ENCODE measurements around the gene TAF8.
"Not testable (repeated sequence)": the region's sequence is repeated elsewhere in the genome, so short reads cannot be mapped to it uniquely, and the experiment has no call there.

Gene TAF8, protein sequence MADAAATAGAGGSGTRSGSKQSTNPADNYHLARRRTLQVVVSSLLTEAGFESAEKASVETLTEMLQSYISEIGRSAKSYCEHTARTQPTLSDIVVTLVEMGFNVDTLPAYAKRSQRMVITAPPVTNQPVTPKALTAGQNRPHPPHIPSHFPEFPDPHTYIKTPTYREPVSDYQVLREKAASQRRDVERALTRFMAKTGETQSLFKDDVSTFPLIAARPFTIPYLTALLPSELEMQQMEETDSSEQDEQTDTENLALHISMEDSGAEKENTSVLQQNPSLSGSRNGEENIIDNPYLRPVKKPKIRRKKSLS

DNA sequence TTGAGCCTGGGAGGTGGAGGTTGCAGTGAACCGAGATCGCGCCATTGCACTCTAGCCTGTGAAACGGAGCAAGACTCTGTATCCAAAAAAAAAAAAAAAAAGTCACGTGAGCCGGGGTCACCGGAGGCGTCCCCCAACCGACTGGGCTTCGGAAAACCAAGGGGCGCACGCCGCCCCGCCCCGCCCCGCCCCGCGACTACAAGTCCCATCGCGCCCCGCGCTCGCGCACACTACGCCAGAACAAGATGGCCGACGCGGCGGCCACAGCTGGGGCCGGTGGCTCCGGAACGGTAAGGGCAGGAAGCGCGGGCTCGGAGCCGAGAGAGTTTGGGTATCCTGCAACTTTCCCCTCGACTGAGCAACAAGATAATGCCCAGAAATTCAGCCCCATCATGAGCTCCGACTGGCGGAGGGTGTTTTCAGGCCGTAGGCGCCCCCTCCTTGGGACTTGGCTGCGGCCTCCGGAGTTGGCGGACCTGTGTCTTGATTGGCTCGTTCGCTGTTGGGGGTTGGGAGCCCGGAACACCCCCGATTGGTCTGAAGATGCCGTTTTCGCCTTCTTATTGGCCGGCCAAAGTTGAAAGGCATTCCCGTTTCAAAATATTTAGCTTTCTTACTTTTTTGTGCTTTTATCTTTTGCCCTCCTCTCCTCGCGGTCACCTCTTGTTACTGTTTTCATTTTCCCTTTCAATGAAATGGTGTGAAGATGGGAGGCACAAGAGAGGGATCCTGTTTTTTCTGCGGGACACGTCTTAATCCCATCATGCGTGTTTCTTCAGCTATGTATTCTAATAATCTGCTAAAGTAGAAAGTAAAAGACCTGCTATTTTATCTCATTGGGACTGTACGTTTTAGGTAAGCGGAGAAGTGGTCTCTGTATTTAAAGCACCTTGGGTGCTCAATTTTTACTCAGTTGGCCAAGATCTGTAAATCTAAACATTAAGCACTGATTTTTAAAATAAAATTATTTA, at the start of gene TAF8:
TAF8 (plus strand) TSS at position 228 of the 971 bp plus-strand sequence; CDS start at position 246, 18 bp downstream.
- Mint-ChIP-seq H3K4me3 (peak within 1 kb of the TSS; percentile 97), H3K27ac (peak within 1 kb of the TSS; percentile 98), H3K27me3 (no peaks in the 10 kb centered on the region), H3K36me3 (peaks cover 50% of the 10 kb centered on the region), H3K4me1 (peaks cover 76% of the 10 kb centered on the region), H3K9me3 (no peaks in the 10 kb centered on the region)
- CTCF ChIA-PET: interaction anchor here (1.0 to 4.5 kb wide), 8 partner anchors 9 to 367 kb away, joined by 3 to 21 read pairs (median 5); partner anchors contain the start of genes BYSL, MED20 and TOMM6
- peak; percentile 95 for DNase-seq

DNA sequence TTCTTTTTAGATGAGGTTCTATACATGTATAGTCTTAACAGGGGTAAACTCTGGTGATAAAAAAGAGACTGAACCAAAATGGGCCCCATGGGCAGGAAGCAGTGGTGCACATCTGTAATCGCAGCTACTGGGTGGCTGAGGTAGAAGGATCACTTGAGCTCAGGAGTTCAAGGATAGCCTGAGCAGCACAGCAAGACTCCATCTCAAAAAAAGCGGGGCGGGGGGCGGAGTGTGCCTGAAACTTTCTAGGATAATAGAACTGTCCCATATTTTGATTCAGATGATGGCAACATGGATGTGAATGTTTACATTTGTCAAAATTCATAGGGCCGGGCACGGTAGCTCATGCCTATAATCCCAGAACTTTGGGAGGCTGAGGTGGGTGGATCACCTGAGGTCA, 48.8 kb upstream of the TAF8 start:
- no peak for DNase-seq
- no peak overlapping the region for H3K27ac Mint-ChIP-seq
- H3K27me3 Mint-ChIP-seq: no peaks in the 10 kb centered on the region
- CTCF ChIA-PET: interaction anchor here (0.6 to 1.1 kb wide), 3 partner anchors 9 to 43 kb away, joined by 3 to 4 read pairs (median 3); no protein-coding TSS in a partner anchor
- H3K9me3 Mint-ChIP-seq: no peaks in the 10 kb centered on the region
- H3K4me3 Mint-ChIP-seq: no peak overlapping the region
- peaks cover 19% of the 10 kb centered on the region for H3K4me1 Mint-ChIP-seq
- peaks cover 26% of the 10 kb centered on the region for H3K36me3 Mint-ChIP-seq

DNA sequence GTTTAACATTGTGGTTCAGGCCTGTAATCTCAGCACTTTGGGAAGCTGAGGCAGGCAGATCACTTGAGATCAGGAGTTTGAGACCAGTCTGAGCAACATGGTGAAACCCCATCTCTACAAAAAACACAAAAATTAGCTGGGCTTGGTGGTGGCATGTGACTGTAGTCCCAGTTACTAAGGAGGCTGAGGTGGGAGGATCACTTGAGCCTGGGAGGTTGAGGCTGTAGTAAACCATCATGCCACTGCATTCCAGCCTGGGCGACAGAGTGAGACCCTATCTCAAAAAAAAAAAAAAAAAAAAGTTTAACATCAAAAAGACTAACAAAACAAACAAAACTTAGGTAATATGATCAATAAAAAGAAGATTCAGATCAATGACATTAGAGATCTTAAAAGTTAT, 46.7 kb upstream of the TAF8 start:
- H3K27ac Mint-ChIP-seq, H3K9me3 Mint-ChIP-seq, H3K4me3 Mint-ChIP-seq, DNase-seq, H3K27me3 Mint-ChIP-seq: not testable (repeated sequence)
- CTCF ChIA-PET: interaction anchor here (0.6 kb wide), 1 partner anchor 56 kb away, joined by 4 read pairs; no protein-coding TSS in a partner anchor
- H3K36me3 Mint-ChIP-seq: peaks cover 28% of the 10 kb centered on the region
- H3K4me1 Mint-ChIP-seq: peaks cover 34% of the 10 kb centered on the region

DNA sequence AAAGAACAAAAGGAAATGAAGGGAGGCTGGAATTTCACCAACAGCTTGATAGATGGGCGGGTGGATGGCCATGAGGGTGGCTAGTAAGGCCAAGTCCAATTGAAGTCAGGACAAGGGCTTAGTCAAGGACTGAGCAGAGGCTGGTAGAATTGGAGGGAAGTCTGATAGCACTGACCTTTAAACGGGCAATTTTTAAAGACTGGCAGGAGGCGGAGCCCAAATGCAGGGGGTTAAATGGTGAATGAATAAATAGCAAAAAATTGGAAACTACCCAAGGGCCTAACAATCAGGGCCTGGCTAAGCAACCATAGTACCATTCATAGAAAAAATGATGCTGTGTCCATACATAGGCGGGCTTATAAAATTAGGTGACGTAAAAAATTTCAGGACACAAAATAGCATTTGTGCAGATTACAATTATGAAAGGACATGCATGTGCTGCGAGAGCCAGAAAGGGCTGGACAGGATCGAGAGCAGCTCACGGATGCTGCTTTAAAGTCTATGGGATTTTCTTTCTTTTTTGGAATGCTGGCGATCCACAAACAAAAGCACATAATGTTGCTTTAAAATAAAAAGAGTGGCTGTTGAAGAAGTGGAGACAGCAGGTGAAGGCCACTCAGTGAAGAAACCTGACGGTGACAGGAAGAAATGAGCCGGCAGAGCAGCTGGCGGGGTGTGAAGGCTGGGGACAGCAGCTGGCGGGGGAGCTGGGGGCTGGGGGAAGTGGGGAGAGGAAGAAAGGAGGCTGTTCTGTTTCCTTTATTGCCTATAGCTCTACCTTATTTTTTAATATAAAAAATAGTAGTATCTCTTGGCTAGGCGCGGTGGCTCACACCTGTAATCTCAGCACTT, 42.8 kb upstream of the TAF8 start:
- CTCF ChIA-PET: interaction anchor here (0.9 to 1.5 kb wide), 4 partner anchors 34 to 86 kb away, joined by 3 to 6 read pairs (median 3); partner anchors contain the start of genes BYSL and MED20
- peaks cover 62% of the 10 kb centered on the region for H3K4me1 Mint-ChIP-seq
- no peaks in the 10 kb centered on the region for H3K27me3 Mint-ChIP-seq
- peak overlapping the region; percentile 89 for H3K27ac Mint-ChIP-seq
- H3K36me3 Mint-ChIP-seq: peaks cover 35% of the 10 kb centered on the region
- H3K9me3 Mint-ChIP-seq: no peaks in the 10 kb centered on the region
- DNase-seq: peak; percentile 66
- peak overlapping the region; percentile 52 for H3K4me3 Mint-ChIP-seq

DNA sequence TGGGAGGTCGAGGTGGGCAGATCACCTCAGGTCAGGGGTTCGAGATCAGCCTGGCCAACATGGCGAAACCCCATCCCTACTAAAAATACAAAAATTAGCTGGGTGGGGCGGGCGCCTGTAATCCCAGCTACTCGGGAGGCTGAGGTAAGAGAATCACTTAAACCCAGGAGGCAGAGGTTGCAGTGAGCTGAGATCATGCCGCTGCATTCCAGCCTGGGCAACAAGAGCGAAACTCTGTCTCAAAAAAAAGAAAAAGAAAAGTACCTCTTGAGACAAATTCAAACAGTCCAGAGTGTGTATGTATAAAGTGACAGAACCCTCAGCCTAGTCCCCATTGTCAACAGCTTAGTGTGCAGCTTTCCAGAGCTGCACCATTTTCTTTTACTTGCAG, 42.2 kb upstream of the TAF8 start:
- H3K4me3 Mint-ChIP-seq, H3K9me3 Mint-ChIP-seq, DNase-seq, H3K27me3 Mint-ChIP-seq: not testable (repeated sequence)
- H3K4me1 Mint-ChIP-seq: peaks cover 68% of the 10 kb centered on the region
- peaks cover 33% of the 10 kb centered on the region for H3K36me3 Mint-ChIP-seq
- peak overlapping the region; percentile 89 for H3K27ac Mint-ChIP-seq
- CTCF ChIA-PET: interaction anchor here (0.9 to 1.5 kb wide), 4 partner anchors 33 to 87 kb away, joined by 3 to 6 read pairs (median 3); partner anchors contain the start of genes BYSL and MED20

DNA sequence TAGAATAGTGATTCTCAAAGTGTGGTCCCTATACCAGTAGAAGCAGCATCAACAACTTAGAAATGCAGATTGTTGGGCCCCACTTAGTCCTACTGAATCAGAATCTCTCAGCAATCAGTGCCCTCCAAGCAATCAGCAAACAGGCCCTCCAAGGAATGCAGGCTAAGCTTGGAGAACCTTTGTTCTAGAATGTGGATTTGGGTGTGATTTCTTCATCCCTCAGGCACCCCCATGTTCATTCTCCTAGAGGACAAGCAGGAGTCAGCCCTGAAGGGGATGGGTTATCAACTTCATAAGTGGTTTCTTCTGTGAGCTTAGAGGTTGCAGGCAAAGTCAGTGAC, 40.5 kb upstream of the TAF8 start:
- Mint-ChIP-seq H3K27ac (peak overlapping the region; percentile 92), H3K9me3 (no peaks in the 10 kb centered on the region), H3K4me1 (peaks cover 78% of the 10 kb centered on the region), H3K27me3 (no peaks in the 10 kb centered on the region), H3K36me3 (peaks cover 40% of the 10 kb centered on the region), H3K4me3 (peak overlapping the region; percentile 54)
- CTCF ChIA-PET: interaction anchor here (1.0 to 3.1 kb wide), 5 partner anchors 18 to 71 kb away, joined by 3 to 10 read pairs (median 5); no protein-coding TSS in a partner anchor
- DNase-seq: no peak

DNA sequence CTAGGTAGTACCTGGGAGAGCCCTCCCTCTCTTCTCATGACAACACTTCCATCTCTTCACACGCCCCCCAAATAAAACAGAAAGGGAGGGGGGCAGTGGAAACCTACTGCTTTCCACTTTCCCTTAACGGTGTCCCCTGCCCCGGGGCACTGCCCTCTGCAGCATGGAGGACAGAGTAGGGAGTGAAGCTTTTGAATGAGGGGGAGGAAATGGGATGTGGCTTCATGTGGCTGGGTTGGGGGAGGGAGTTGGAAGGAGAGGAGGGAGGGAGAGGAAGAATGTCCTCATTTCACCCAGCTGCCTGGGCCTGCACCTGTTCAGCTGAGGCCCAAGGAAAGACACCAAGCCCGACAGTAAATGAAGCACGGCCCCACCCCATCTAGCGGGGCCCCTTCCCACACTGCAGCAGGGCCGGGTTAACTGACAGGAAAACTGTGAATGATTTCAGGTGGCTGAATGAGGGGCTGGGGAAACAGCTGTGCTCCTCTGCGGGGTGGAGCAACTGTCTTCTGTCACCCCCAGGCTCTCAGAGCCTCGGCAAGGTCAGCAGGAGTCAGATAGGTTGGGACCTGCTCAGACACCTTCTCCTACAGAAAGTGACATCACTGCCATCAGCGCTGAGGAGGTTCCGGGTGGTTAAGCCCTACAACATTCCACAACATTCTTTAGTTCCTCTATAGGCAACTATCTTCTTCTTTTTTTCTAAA, 40.0 kb upstream of the TAF8 start:
- no peaks in the 10 kb centered on the region for H3K9me3 Mint-ChIP-seq
- DNase-seq: peak; percentile 57
- peak overlapping the region; percentile 92 for H3K27ac Mint-ChIP-seq
- peaks cover 43% of the 10 kb centered on the region for H3K36me3 Mint-ChIP-seq
- CTCF ChIA-PET: interaction anchor here (0.6 to 3.1 kb wide), 6 partner anchors 9 to 71 kb away, joined by 3 to 10 read pairs (median 4); no protein-coding TSS in a partner anchor
- no peaks in the 10 kb centered on the region for H3K27me3 Mint-ChIP-seq
- peaks cover 77% of the 10 kb centered on the region for H3K4me1 Mint-ChIP-seq
- peak overlapping the region; percentile 54 for H3K4me3 Mint-ChIP-seq

DNA sequence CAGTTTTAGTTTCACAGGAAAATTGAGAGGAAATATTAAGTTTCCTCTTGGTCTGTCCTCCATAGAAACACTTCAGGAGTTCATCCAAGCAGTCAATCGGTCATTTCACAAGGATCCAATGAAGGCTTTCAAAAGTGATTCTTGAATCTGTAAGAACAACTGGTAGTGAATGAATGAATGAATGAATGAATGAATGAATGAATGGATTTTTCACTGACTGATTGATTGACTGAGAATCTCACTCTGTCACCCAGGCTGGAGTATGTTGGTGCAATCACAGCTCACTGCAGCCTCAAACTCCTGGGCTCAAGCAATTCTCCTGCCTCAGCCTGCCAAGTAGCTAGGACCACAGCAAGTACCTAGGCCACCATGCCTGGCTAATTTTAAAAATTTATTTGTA, 39.4 kb upstream of the TAF8 start:
- peak overlapping the region; percentile 54 for H3K4me3 Mint-ChIP-seq
- no peaks in the 10 kb centered on the region for H3K27me3 Mint-ChIP-seq

DNA sequence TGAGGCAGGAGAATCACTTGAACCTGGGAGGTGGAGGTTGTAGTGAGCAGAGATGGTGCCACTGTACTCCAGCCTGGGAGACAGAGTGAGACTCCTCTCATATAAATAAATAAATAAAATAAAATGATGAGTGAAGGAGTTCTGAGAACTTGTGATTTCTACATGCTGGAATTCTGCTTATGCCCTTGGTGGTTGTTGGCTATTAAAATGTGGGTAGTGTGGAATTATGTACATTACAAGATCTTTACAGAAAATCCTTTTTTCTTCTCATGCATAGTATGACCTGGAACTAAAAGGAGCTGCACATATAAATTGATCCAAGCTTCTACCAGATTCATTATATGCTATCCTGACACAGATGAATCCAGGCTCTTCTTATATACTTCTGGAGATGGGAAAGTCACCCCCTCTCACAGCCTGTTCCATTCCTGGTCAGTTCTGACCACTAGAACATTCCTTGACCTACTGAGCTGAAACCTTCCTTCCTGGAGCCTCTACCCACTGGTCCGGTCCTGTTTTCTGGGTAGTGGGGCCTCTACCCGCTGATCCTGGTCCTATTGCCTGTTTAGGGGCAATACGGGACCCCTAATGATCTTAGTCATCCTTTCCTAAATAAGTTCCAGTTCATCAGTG, 37.7 kb upstream of the TAF8 start:
- Mint-ChIP-seq H3K36me3 (peaks cover 46% of the 10 kb centered on the region), H3K27ac (peak overlapping the region; percentile 63), H3K4me1 (peaks cover 81% of the 10 kb centered on the region), H3K9me3 (no peaks in the 10 kb centered on the region), H3K27me3 (no peaks in the 10 kb centered on the region), H3K4me3 (no peak overlapping the region)
- no peak for DNase-seq
- CTCF ChIA-PET: interaction anchor here (1.6 kb wide), 1 partner anchor 70 kb away, joined by 6 read pairs; the partner anchor contains the start of gene CCND3

More for the DNA sequence above, 39.4 kb upstream of the TAF8 start:
- CTCF ChIA-PET: interaction anchor here (1.2 to 3.1 kb wide), 4 partner anchors 29 to 72 kb away, joined by 3 to 10 read pairs (median 6); no protein-coding TSS in a partner anchor
- Mint-ChIP-seq H3K4me1 (peaks cover 77% of the 10 kb centered on the region), H3K27ac (peak overlapping the region; percentile 92), H3K36me3 (peaks cover 43% of the 10 kb centered on the region), H3K9me3 (no peaks in the 10 kb centered on the region)
- DNase-seq: no peak

DNA sequence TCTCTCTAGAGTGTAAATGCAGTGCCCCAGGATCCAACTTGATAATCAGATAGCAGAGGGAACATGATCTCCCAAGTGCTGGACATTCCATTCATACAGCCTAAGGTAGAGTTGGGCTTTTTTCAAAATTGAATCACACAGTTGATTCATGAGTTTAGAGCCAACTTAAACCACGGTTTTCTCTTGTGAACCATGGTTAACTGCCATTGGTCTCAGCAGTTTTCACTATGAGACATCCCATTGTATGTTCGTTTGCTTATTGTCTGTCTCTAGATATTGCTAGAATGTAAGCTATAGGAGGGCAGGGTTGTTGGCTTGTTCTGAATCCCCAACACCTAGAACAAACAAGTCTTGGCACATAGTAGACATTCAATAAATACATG, 37.2 kb upstream of the TAF8 start:
- H3K9me3 Mint-ChIP-seq: no peaks in the 10 kb centered on the region
- no peak for DNase-seq
- H3K4me1 Mint-ChIP-seq: peaks cover 79% of the 10 kb centered on the region
- H3K36me3 Mint-ChIP-seq: peaks cover 44% of the 10 kb centered on the region
- no peaks in the 10 kb centered on the region for H3K27me3 Mint-ChIP-seq
- CTCF ChIA-PET: interaction anchor here (1.6 kb wide), 1 partner anchor 70 kb away, joined by 6 read pairs; the partner anchor contains the start of gene CCND3
- H3K27ac Mint-ChIP-seq: no peak overlapping the region
- no peak overlapping the region for H3K4me3 Mint-ChIP-seq

DNA sequence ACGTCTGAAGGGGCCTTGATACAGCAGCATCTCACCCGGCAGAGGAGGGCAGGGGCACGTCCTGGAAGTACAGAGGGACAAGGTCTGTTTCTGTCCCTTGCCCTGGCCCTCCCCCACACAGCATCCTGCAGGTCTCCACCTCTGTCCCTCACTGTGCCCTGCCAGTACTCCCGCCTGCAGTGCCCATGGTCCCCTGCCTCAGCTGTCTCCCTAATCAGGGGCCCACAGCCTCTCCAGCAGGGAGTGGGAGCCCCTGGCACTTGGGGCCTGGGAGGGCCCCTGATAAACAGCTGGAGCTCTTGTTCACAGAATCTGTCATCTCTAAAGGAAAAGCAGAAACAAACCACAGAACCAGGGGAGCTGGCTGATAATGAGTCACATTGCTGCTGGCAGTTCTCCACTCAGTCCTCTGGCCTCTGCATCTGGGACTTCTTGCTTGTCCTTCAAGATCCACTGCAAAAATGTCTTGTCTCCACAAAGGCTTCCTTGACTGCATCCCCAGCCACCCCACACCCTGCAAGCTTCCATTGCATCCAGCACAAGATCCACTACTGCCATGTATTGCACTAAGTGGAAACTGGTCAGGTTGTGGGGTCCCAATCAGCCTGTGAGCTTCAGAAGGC, 33.2 kb upstream of the TAF8 start:
- peak overlapping the region; percentile 89 for H3K27ac Mint-ChIP-seq
- H3K9me3 Mint-ChIP-seq: no peaks in the 10 kb centered on the region
- H3K27me3 Mint-ChIP-seq: no peaks in the 10 kb centered on the region
- peak; percentile 49 for DNase-seq
- H3K4me3 Mint-ChIP-seq: peak overlapping the region; percentile 18
- H3K4me1 Mint-ChIP-seq: peaks cover 72% of the 10 kb centered on the region
- CTCF ChIA-PET: interaction anchor here (1.0 to 1.3 kb wide), 2 partner anchors 96 to 111 kb away, joined by 3 to 5 read pairs; partner anchors contain the start of gene MED20
- peaks cover 44% of the 10 kb centered on the region for H3K36me3 Mint-ChIP-seq

DNA sequence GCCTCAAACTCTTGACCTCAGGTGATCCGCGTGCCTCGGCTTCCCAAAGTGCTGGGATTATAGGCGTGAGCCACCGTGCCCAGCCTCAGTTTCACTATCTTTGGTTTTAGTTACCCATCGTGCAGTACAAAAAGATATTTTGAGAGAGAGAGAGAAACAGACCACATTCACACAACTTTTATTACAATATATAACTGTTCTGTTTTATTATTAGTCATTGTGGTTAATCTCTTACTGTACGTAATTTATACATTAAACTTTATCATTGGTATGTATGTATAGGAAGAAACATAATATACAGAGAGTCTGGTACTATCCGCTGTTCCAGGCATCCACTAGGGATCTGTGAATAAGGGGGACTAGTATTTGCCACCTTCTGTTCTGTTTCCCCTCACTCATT, 29.4 kb upstream of the TAF8 start:
- CTCF ChIA-PET: interaction anchor here (1.8 to 1.9 kb wide), 2 partner anchors 19 to 85 kb away, joined by 4 to 5 read pairs; no protein-coding TSS in a partner anchor
- Mint-ChIP-seq H3K9me3 (no peaks in the 10 kb centered on the region), H3K36me3 (peaks cover 54% of the 10 kb centered on the region)

More for the DNA sequence above, 29.4 kb upstream of the TAF8 start:
- Mint-ChIP-seq H3K27ac (peak overlapping the region; percentile 99), H3K27me3 (no peaks in the 10 kb centered on the region), H3K4me3 (no peak overlapping the region), H3K4me1 (peaks cover 87% of the 10 kb centered on the region)
- DNase-seq: no peak
